ENCODE data around the gene PHLDB1.

Gene PHLDB1

DNA sequence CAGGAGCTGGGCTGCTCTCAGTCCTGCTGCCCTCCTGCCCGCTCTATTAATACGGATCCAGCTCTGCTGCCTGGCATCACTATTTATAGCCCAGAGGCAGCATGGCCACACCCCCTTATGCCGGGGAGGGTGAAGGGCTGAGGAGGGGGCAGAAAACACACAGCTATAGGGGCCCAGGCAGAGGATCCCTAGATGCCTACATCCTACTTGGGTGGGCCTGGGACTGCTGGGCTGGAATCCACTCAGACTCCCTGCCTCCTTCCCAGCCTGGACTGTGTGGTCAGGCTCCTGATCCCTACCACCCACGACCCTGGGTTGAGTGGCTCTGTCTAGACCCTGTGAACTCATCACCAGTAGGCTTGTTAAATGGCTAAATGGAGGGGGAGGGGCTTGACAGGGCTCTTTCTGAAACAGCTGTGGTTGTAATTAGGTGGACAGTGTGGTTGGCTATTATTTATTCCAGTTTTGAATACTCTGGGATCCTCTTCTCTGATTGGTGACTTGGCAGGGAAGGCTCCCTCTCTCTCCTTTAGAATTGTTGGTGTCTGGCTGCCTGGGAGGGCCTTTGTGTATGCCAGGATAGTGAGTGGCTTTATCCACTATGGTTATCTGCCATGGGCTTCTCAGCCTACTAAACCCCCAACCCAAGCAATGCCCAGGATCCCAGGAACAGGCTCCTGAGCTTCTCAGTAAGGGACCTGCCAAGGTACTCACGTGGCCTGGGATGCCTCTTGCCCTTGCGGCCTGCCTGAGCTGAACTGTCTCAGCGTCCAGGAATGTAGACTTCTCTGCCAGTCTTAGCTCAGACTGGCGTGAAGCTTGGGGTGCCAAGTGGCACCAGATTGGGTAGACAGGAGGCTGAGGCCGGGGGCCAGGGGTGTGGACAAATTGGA is 15.2 kb downstream of the PHLDB1 start:
- no peak for DNase-seq (ENCODE audit: low read depth)

DNA sequence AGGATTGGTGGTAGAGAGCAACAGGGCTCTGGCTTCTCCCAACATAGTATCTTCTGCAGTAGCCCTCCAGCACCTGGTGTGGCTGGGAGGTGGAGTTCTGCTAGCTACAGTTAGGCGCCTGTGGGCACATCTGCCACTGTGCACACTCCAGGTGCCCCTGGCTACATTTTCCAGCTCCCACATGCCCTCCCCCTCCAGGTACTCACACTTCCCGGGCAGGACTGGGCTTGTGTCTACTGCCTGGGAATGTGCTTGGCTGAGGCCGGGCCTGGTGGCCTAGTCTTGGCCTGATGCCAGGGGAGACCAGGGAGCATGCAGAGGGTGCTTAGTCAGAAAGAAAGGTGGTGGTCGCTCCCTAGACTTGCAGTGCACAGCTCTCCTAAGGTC is 15.8 kb downstream of the PHLDB1 start:
- DNase-seq (ENCODE audit: low read depth) = no peak

DNA sequence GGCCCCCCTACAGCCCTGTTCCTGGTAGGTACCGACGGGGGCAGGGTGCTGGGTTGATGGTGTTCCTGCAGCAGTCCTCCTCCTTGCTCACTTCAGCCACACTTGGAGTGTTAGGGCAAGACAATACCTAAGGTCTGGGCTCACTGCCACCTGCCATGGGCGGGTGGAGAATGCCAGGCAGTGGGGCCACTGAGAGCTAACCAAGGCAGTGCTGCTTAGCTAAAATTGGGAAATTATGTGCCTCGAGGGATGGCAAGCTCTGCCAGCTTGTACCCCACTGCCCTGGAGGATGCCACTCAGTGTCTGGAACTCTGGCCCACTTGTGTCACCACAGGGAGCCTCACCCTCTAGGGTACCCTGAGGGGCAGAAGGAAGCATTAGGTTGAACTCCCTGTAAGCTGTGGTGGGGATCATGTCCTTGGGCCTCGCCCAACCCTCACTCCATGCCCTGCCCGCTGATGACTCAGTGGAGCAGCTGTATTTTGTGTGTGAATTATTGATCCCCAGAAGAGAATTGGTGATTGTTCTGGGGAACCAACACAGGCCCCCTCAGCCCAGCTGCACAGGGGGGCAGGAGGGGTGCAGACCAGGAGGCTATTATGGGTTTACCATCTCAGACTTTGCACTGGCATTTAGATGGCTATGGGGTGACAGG is 17.7 kb downstream of the PHLDB1 start:
- DNase-seq (ENCODE audit: low read depth) = no peak

DNA sequence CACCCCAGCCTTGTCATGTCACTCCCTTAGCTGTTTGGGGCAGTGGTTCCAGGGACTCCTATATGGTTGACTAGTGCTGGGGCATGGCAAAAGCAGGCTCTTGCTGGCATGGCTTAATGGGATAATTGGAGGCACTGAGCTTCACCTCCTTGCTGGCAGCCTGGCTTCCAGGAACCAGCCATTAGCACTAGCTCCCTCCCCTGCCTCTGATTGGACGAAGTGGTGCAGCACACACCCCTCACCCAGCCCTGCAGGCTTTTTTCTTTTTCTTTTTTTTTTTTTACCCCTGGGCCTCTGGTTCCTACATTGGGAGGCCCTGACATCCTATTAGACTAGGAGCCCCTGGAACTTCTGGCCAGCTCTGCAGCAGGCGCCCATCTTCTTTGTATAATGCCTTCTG is 18.6 kb downstream of the PHLDB1 start:
- DNase-seq (ENCODE audit: low read depth) = no peak

DNA sequence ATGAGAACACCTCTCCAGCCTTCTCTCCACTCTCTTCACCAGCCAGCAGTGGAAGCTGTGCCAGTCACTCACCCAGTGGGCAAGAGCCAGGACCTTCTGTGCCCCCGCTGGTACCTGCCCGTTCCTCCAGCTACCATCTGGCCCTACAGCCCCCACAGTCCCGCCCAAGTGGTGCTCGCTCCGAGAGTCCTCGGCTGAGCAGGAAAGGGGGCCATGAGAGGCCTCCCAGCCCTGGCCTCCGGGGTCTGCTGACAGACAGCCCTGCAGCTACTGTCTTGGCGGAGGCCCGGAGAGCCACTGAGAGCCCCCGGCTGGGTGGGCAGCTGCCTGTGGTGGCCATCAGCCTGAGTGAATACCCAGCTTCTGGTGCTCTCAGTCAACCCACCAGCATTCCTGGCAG is 20.2 kb downstream of the PHLDB1 start:
- DNase-seq (ENCODE audit: low read depth) = no peak

DNA sequence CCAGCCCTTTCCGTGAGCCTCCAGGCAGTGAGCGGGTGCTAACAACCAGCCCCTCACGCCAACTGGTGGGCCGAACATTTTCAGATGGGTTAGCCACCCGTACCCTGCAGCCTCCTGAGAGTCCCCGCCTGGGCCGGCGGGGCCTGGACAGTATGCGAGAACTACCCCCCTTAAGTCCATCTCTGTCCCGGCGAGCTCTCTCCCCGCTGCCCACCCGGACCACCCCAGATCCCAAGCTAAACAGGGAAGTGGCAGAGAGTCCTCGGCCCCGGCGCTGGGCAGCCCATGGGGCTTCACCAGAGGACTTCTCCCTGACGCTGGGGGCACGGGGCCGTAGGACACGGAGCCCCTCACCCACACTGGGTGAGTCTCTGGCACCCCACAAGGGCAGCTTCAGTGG is 20.6 kb downstream of the PHLDB1 start:
- DNase-seq (ENCODE audit: low read depth) = no peak

DNA sequence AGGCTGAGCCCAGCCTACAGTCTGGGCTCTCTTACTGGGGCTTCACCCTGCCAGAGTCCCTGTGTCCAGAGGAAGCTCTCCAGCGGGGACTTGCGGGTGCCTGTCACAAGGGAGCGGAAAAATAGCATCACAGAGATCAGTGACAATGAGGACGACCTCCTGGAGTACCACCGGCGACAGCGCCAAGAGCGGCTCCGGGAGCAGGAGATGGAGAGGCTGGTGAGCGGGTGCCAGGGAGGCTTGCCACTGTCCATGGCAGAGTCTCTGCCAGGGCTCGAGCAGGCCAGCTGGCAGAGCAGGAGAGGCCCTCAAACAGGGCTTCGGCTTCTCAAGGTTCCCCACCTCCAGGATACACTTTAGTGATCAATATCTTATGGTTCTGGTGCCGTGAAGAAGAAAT is 21.0 kb downstream of the PHLDB1 start:
- DNase-seq (ENCODE audit: low read depth) = no peak

DNA sequence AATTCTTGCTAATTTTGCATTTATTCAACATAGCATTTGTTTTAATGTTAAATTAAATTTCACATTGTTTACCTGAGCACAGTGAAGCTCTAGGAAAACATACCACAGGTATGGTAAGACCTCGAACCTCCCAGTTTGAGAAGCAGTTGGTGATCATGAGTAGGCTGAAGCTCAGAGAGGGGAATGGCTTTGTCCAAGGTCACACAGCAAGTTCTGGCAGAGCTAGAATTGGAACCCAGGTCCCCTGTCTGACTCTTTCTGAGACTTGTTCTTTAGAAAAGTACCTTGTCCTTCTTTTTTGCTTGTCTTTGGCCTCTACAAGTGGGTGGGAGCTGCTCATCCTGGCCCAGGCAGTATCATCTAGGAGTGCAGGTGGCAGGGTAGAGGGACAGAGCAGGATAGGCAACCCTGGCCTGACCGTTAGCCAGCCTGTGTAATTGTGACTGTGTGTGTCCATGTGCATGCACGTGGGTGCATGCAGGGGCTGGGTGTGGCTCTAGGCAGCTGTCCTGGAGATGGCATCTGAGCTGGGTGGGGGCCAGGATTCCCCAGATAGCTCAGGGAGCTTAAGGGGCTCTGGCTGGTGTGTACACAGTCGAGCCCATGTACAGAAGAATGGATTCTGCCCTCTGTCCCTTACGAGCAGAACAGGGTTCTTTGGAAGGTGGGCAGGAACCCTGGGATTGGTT is 21.6 kb downstream of the PHLDB1 start:
- no peak for DNase-seq (ENCODE audit: low read depth)

DNA sequence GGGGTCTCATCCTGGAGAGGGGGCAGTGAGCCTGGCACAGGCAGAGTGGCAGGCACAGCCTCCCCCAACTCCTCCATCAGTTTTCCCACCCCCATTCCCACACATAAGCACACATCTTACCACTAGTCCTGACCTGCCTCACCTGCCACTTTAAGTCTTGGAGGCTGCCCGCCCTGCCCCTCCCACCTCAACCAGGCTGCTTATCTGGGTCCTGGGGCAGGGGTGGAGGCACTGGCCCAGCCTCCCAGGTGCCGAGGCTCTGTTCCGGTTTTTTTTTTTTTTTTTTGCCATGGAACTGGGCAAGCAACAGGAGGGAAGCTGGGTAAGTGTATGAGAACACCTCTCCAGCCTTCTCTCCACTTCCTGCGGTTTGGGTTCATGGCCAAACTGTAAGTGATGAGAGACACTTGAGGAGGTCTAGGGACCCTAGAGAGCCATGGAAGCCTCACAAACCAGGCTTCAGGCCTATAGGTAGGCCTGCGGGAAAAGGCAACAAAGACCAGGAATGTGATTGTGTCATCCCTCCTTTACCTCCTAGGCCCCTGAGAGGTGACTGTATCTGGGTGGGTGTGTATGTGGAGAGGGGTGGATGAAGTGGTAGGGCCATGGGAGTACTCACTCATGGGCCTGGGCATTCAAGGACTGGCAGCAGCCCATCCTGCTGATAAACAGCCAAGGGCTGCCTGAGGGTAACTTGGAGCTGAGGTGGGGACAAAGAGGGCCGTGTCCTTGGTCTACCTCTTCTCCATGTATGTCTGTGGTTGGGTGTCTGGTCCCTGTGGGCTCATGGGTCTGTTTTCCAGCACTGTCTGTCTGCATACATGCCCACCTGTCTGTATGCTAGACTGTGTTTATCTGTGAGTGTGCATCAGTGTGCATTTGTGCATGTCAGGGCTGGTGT is 22.6 kb downstream of the PHLDB1 start:
- DNase-seq (ENCODE audit: low read depth) = no peak

DNA sequence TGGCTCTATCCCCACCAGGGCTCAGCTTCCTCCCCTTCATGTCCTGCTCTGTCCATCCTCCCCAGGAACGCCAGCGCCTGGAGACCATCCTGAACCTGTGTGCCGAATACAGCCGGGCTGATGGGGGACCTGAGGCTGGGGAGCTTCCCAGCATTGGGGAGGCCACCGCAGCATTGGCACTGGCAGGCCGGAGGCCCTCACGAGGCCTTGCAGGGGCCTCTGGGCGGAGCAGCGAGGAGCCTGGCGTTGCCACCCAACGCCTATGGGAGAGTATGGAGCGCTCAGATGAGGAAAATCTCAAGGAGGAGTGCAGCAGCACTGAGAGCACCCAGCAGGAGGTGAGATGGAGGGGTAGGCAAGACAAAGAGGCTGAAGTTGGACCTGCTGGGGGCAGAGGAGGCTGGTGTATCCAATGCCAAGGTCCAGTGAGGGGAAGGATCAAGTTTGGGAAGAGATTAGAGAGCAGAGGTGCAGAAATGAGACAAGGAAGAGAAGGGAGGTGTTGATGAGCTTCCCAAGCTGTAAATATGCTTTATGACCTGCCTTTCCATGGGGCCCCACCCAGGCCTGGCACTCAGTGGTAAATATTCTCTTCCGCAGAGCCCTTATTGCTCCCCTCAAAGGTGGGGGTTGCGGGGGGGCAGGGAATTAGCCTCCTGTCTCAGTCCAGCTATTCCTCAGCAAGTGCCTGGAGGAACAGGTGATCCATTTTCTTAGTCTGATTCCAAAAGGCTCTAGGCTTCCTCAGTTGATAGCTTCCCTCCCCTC is 23.9 kb downstream of the PHLDB1 start:
- no peak for DNase-seq (ENCODE audit: low read depth)

DNA sequence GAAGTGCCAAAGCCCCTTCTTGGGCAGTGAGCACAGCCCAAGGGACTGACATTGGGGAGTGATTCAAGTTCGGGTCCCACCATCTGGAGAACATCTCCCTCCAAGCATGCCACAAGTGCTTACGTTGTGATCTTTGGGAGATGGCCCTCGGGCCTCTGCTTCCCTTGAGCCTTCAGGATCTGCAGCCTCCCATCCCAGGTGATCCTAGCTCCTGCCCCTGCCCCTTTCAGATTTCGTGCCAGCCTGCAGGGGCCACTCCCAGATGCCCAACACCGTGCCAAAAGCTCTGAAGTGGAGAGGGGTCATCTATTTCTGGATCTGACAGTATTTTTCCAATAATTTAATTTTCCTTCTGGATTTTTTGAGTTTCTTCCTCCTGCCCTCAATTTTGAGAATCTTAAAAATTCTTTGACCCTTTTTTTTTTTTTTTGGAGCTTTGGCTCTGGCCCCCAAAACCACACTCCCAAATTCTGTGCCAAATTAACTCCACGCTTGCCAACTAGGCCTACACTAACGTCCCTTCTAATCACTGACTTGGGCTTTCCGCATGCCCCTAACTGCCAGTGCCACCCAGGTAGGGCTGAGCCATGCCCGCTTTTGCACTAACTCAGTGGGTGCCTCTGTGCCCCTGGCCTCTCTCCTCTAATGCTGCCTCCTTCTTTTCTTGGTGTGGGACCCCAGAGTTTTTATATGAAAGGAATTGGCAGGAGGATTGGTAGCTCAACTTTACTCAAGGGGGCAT is 25.3 kb downstream of the PHLDB1 start:
- no peak for DNase-seq (ENCODE audit: low read depth)

DNA sequence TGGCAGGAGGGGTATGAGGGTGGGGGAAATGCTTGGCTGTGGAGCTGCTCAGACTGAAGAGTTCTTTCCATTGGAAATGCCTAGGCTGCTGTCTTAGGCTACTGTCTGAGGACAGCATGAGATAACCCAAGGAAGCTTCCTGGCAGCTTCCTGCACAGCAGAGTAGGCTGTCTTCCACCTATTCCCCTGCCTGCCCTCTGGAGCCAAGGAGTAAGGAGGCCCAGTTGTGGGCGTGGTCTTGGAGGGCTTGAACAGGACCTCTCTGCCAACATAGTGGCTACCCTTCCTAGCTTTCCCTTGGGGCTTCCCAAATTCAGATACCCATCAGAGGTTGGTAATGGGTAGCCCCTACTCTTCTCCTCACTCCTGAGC is 25.9 kb downstream of the PHLDB1 start:
- DNase-seq (ENCODE audit: low read depth) = no peak

DNA sequence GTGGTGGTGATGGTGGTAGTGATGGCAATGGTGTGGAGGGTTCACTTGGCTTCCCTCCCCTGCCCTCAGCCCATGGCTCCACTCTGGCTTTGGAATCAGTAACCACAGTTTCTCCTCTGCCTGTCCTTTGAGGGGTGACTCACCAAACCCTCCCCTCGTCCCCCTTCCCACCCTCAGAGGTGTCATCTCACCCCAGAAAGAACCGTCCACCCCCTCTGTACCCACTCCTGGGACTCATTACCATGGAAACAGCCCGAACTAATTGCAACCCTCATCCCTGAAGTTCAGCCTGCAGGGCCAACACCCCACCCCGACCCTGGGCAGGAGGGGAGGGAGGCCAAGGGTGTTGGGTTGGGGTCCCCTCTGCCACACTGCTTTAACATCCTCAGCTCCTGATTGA is 26.6 kb downstream of the PHLDB1 start:
- no peak for DNase-seq (ENCODE audit: low read depth)

DNA sequence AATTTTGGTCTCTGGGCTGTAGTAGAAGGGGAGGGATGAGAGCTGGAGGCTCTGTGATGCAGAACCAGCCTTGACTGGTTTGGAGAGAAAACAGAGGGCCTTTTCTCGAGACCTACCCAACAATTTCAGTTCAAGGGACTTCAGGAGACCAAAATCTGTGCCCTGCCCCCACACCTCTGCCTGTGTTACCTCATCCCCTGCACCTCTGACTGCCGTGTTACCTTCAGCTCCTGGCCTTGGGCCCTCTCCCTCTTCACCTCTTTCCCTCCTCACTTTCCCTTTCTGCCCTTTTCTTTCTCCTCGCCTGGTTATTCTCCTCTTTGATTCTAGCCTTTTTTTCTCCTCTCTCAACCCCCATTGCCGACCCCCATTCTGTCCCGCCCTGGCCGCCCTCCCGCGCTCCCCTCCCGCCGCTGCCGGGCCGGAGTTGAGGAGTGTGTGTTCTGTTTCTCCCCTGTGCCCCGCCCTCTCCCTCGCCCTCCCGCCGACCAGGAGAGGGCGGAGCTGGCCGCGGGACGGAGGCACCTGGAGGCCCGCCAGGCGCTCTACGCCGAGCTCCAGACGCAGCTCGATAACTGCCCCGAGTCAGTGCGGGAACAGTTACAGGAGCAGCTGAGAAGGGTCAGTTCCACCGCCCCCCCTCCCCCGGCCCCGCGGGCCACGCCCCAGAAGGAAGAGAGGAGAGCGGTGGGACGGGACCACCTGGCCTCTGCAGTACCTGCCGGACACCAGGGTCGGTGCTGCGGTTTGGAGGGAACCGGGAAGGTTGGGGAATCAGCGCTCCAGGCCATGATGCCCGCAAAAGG is 27.2 kb downstream of the PHLDB1 start:
- no peak for DNase-seq (ENCODE audit: low read depth)

DNA sequence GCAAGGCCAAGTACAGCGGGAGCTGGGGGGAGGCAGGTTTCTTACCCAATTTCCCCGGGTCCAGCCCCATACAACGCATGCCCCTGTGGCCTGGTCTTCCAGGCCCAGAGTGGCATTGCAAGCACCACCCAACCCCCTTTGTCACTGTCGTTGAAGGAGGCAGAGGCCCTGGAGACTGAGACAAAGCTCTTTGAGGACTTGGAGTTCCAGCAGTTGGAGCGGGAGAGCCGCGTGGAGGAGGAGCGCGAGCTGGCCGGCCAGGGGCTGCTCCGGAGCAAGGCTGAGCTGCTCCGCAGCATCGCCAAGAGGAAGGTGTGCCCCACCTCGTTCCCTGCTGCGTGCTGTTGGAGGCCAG is 27.8 kb downstream of the PHLDB1 start:
- no peak for DNase-seq (ENCODE audit: low read depth)

DNA sequence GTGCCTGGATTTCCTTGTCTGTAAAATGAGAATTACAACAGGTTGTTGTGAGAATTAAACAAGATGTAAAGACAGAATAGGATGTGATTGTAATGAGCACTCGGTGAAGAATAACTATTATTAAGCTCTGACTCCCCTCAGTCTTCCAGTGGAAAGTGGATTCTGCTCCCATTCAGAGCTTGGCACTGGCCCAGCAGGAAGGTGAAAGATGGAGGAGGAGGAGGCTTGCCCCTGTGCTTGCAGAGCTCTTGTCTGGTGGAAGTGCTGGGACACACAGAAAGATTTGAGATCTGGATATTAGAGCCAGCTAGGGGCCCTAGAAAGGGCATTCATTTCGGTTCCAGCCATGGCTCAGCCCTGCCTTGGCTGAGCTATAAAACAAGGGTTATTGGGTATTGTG is 28.2 kb downstream of the PHLDB1 start:
- DNase-seq (ENCODE audit: low read depth) = no peak

DNA sequence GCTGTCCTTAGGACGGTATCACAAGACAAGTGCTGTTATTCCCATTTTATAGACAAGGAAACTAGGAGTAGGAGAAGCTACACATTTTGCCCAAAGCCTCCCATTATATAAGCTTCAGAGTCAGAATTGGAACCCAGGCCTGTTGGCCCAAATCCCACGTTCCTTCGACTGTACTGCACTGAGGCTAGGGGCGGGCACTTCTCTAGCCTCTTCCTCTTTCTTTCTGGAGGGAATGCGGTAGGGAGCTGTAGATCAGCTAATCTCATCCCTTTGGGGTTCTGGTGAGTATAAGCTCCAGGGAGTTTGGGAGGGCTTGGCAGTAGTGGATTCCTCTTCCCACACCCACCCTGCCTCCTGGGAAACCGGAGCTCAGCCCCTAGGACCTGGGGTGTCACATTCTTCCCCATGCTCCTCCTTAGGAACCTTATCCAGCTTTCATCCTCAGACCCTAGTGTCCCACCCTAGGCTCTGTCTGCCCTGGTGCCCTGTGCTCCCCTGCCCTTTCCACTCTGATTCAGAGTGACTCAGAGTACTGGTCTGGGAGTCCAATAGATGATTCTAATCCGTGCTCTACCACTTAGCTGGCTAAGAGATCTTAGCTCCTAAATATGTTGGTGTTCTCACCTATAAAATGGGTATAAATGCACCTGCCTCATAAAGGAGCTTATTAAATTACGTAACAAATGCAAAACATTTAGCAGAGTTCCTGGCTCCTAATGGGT is 29.3 kb downstream of the PHLDB1 start:
- no peak for DNase-seq (ENCODE audit: low read depth)

DNA sequence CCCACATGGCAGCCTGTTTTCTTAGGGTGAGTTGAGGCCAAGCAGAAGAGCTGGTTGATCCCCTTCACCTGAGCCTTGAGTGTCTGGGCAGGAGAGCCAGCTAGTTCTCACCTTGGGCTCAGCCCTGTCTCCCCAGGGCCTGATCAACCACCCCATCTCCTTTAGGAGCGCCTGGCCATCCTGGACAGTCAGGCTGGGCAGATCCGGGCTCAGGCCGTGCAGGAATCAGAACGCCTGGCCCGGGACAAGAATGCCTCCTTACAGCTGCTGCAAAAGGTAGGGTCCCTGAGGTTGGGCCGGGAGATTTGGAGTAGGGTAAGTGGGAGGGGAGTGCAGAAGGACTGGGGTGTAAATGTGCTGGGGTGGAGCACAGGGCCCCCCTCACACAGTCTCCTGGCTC is 31.3 kb downstream of the PHLDB1 start:
- no peak for DNase-seq (ENCODE audit: low read depth)

DNA sequence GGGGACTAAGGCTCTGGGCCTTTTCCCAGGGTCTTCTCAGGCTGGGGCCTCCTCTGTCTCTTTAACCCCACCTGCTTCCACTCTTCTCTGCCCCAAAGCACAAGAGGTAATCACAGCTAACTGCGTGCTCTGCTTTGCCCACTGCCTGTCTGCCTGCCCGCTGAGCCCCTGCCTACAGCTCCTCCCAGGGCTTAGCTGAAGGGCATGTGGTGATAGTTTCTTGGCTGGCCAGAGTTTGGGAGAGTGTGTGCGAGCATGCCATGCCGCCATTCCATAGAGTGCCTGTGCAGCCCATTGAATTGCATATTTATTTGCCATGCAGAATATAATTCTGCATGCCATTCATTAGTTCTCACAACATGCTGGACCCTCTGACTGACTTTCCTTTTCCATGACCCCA is 32.5 kb downstream of the PHLDB1 start:
- no peak for DNase-seq (ENCODE audit: low read depth)

All from stimulated activated CD4-positive, alpha-beta T cell treated with anti-CD3 and anti-CD28 coated beads, Interleukin-2, amount 100 ng/mL, for 4 hours (primary cell).